Common myeloid progenitor, CD34-positive (primary cell): Measurements from ENCODE around the gene GPSM3.

ENCODE experiments used
- CTCF ChIA-PET: fragments of 350-600 bp; sonication (Branson Sonifier 250); formaldehyde crosslinking; loops from one replicate; lab custom pipeline; 2021; ENCODE audit warnings: antibody characterized with exemption; lab: Charles Lee
- POLR2A ChIA-PET: fragments of 350-600 bp; sonication (Branson Sonifier 250); formaldehyde crosslinking; loops from one replicate; lab custom pipeline; 2021; ENCODE audit warnings: antibody characterized with exemption; lab: Charles Lee
- DNase-seq, 3 donors: peaks; one replicate each; pipeline versions ENCODE4 v3.0.0 to v3.0.0-alpha.2; 2013
- H3K27ac ChIP-seq, 2 experiments: 1 replicate in 1 of 2; 2 replicates in 1 of 2; pipeline ENCODE4 v1.7.0; 2013; ENCODE audit warnings: inconsistent platforms in 2 of 2, low read length in 2 of 2, mild to moderate bottlenecking in 2 of 2, low read depth in 1 of 2, moderate library complexity in 1 of 2; ENCODE audit not compliant: severe bottlenecking in 2 of 2, insufficient read depth in 1 of 2, poor library complexity in 1 of 2
- H3K27me3 ChIP-seq, 5 experiments: replicated peaks in 2 of 5; 1 replicate in 3 of 5; 2 replicates in 2 of 5; pipeline versions ENCODE4 v1.6.1 to v1.7.0; 2013; ENCODE audit warnings: low read length in 4 of 5, mild to moderate bottlenecking in 2 of 5, moderate library complexity in 2 of 5, inconsistent platforms in 1 of 5; ENCODE audit not compliant: insufficient read depth in 5 of 5, control insufficient read depth in 4 of 5
- H3K36me3 ChIP-seq, 4 experiments: 1 replicate in 2 of 4; 2 replicates in 2 of 4; pipeline versions ENCODE4 v1.6.1 to v1.7.0; 2013; ENCODE audit warnings: low read length in 3 of 4, control low read depth in 1 of 4, mild to moderate bottlenecking in 1 of 4; ENCODE audit not compliant: control insufficient read depth in 4 of 4, insufficient read depth in 4 of 4
- H3K4me1 ChIP-seq, 4 experiments: 1 replicate in 3 of 4; 2 replicates in 1 of 4; pipeline versions ENCODE4 v1.6.1 to v1.7.1; 2013; ENCODE audit warnings: low read length in 3 of 4, mild to moderate bottlenecking in 3 of 4, control low read depth in 1 of 4, inconsistent platforms in 1 of 4, moderate library complexity in 1 of 4; ENCODE audit not compliant: control insufficient read depth in 4 of 4, insufficient read depth in 4 of 4; ENCODE audit errors: control extremely low read depth in 1 of 4
- H3K4me3 ChIP-seq, 7 experiments: 1 replicate in 4 of 7; 2 replicates in 3 of 7; pipeline versions ENCODE4 v1.5.1 to v1.7.0; 2013; ENCODE audit warnings: mild to moderate bottlenecking in 7 of 7, low read length in 6 of 7, moderate library complexity in 6 of 7, inconsistent platforms in 2 of 7, low read depth in 2 of 7, control low read depth in 1 of 7; ENCODE audit not compliant: insufficient read depth in 4 of 7, control insufficient read depth in 1 of 7; ENCODE audit errors: extremely low read depth in 1 of 7
- H3K9me3 ChIP-seq, 5 experiments: 1 replicate in 4 of 5; 2 replicates in 1 of 5; pipeline versions ENCODE4 v1.6.1 to v1.7.1; 2013; ENCODE audit warnings: low read length in 4 of 5, mild to moderate bottlenecking in 2 of 5, inconsistent platforms in 1 of 5, low read depth in 1 of 5, moderate library complexity in 1 of 5; ENCODE audit not compliant: control insufficient read depth in 4 of 5, insufficient read depth in 2 of 5; ENCODE audit errors: control extremely low read depth in 1 of 5
- WGBS: methylation state at CpG from one replicate; pipeline ENCODE4 v1.1.5; 2013; ENCODE audit not compliant: insufficient coverage; 5-methylcytosine and 5-hydroxymethylcytosine counted together

The GPSM3 gene

GRCh38 chr6:32184084-32184640, 8.3 kb downstream of the GPSM3 start, which contains the start of gene AGER:
TSS of gene AGER (minus strand) at chr6:32184253. CDS start at chr6:32184222, 31 bp downstream.
- peaks cover 10 to 70% (median 47%) of the 10 kb centered on the region in 4 experiments for H3K36me3 ChIP-seq
- ChIA-PET CTCF (interaction anchor here (2.3 kb wide), 1 partner anchor 12 kb away, joined by 10 read pairs; no protein-coding TSS in a partner anchor), POLR2A (no interaction called here)
- H3K4me3 ChIP-seq, result no peak within 1 kb of the TSS
- no peaks in the 10 kb centered on the region for H3K9me3 ChIP-seq
- 91% methylated on average over 4 of the region's 6 CpGs for WGBS
- no peaks in the 10 kb centered on the region for H3K27me3 ChIP-seq
- no peak for DNase-seq
- H3K27ac ChIP-seq, result peak within 1 kb of the TSS in 1 of 2 experiments; percentile 54
- H3K4me1 ChIP-seq, result peaks cover 6 to 47% (median 38%) of the 10 kb centered on the region in 4 experiments

- ChIA-PET CTCF (interaction anchor here (1.8 to 2.3 kb wide), 2 partner anchors 9 to 13 kb away, joined by 5 to 10 read pairs; partner anchors contain the start of gene GPSM3), POLR2A (no interaction called here)
- H3K4me3 ChIP-seq, result no peak overlapping the region
- H3K4me1 ChIP-seq, result peaks cover 9 to 47% (median 38%) of the 10 kb centered on the region in 4 experiments
- 98% methylated on average over 13 of the region's 15 CpGs for WGBS
- no peaks in the 10 kb centered on the region for H3K27me3 ChIP-seq
- H3K9me3 ChIP-seq, result no peaks in the 10 kb centered on the region
- DNase-seq, result no peak
- peak overlapping the region in 1 of 2 experiments; percentile 54 for H3K27ac ChIP-seq
- H3K36me3 ChIP-seq, result peaks cover 10 to 66% (median 47%) of the 10 kb centered on the region in 4 experiments
These were observed 8.9 kb downstream of the GPSM3 start for GRCh38 chr6:32183483-32184083.

GRCh38 chr6:32183030-32183429, 9.4 kb downstream of the GPSM3 start:
- Histone ChIP-seq H3K27ac (peak overlapping the region in 1 of 2 experiments; percentile 65), H3K4me1 (peaks cover 9 to 42% (median 33%) of the 10 kb centered on the region in 4 experiments), H3K4me3 (no peak overlapping the region), H3K27me3 (no peaks in the 10 kb centered on the region), H3K9me3 (no peaks in the 10 kb centered on the region), H3K36me3 (peaks cover 10 to 63% (median 46%) of the 10 kb centered on the region in 4 experiments)
- POLR2A ChIA-PET, result interaction anchor here (0.7 kb wide), 1 partner anchor 8 kb away, joined by 3 read pairs; no protein-coding TSS in a partner anchor
- 100% methylated on average over 2 of the region's 3 CpGs for WGBS
- CTCF ChIA-PET, result interaction anchor here (1.1 to 2.3 kb wide), 4 partner anchors 8 to 14 kb away, joined by 3 to 10 read pairs (median 5); partner anchors contain the start of gene GPSM3
- DNase-seq, result no peak

GRCh38 chr6:32182555-32182981, 9.9 kb downstream of the GPSM3 start:
- CTCF ChIA-PET, result interaction anchor here (1.1 to 2.3 kb wide), 5 partner anchors 8 to 14 kb away, joined by 3 to 10 read pairs (median 5); partner anchors contain the start of gene GPSM3
- WGBS, result 96% methylated on average over 8 of the region's 10 CpGs
- peaks cover 9 to 39% (median 29%) of the 10 kb centered on the region in 4 experiments for H3K4me1 ChIP-seq
- H3K4me3 ChIP-seq, result no peak overlapping the region
- no peaks in the 10 kb centered on the region for H3K9me3 ChIP-seq
- no peaks in the 10 kb centered on the region for H3K27me3 ChIP-seq
- H3K27ac ChIP-seq, result peak overlapping the region in 1 of 2 experiments; percentile 65
- DNase-seq, result no peak
- POLR2A ChIA-PET, result interaction anchor here (0.7 kb wide), 1 partner anchor 8 kb away, joined by 3 read pairs; no protein-coding TSS in a partner anchor
- peaks cover 10 to 59% (median 44%) of the 10 kb centered on the region in 4 experiments for H3K36me3 ChIP-seq

- WGBS, result 95% methylated on average over 8 of the region's 10 CpGs
- ChIA-PET POLR2A (interaction anchor here (1.1 kb wide), 1 partner anchor 13 kb away, joined by 3 read pairs; no protein-coding TSS in a partner anchor), CTCF (interaction anchor here (0.6 to 2.3 kb wide), 6 partner anchors 9 to 52 kb away, joined by 3 to 10 read pairs (median 4); partner anchors contain the start of gene GPSM3)
- no peaks in the 10 kb centered on the region for H3K27me3 ChIP-seq
- peak overlapping the region in 1 of 2 experiments; percentile 65 for H3K27ac ChIP-seq
- peaks cover 10 to 54% (median 40%) of the 10 kb centered on the region in 4 experiments for H3K36me3 ChIP-seq
- DNase-seq, result no peak
- no peak overlapping the region for H3K4me3 ChIP-seq
- H3K4me1 ChIP-seq, result peaks cover 10 to 39% (median 29%) of the 10 kb centered on the region in 4 experiments
- no peaks in the 10 kb centered on the region for H3K9me3 ChIP-seq
These were observed 10.4 kb downstream of the GPSM3 start for GRCh38 chr6:32181915-32182529.

GRCh38 chr6:32181148-32181702, 11.2 kb downstream of the GPSM3 start:
- Histone ChIP-seq H3K4me3 (no peak overlapping the region), H3K27me3 (no peaks in the 10 kb centered on the region), H3K27ac (peak overlapping the region in 1 of 2 experiments; percentile 25), H3K36me3 (peaks cover 10 to 46% (median 33%) of the 10 kb centered on the region in 4 experiments), H3K9me3 (no peaks in the 10 kb centered on the region), H3K4me1 (peaks cover 16 to 39% (median 30%) of the 10 kb centered on the region in 4 experiments)
- DNase-seq, result no peak
- CTCF ChIA-PET, result interaction anchor here (1.4 kb wide), 1 partner anchor 13 kb away, joined by 4 read pairs; no protein-coding TSS in a partner anchor
- WGBS, result 92% methylated on average over 8 of the region's 15 CpGs
- POLR2A ChIA-PET, result interaction anchor here (1.1 kb wide), 1 partner anchor 14 kb away, joined by 3 read pairs; no protein-coding TSS in a partner anchor
